Stomach (tissue), 9 donors: Measurements from ENCODE around the gene KAT7. TPM values are rescaled to one million over a fixed set of nuclear protein-coding genes. Genes with fewer than 3 reads are reported as not detected.
A peak's percentile ranks its signal among the peaks of the same experiment; 100 is the strongest.

Experiments
- DNase-seq, 2 donors: peaks; one replicate each; pipeline versions ENCODE4 v3.0.0 to v3.0.0-alpha.2; 2013 to 2019
- H3K27ac ChIP-seq, 5 donors: fragments of 200-600 bp in 4 of 5; sonication (generic) in 4 of 5; one replicate each; pipeline ENCODE4 v1.5.1; 2013 to 2019; ENCODE audit warnings: mild to moderate bottlenecking in 1 of 5, moderate library complexity in 1 of 5
- H3K27me3 ChIP-seq, 3 donors: fragments of 200-600 bp; sonication (generic); one replicate each; pipeline ENCODE4 v1.5.1; 2017 to 2019; ENCODE audit warnings: mixed run types in 1 of 3
- H3K36me3 ChIP-seq, 4 donors: fragments of 200-600 bp; sonication (generic); 1 replicate in 3 of 4; 2 replicates in 1 of 4; pipeline ENCODE4 v1.5.1; 2016 to 2019
- H3K4me1 ChIP-seq, 4 donors: fragments of 200-600 bp; sonication (generic); one replicate each; pipeline ENCODE4 v1.5.1; 2016 to 2019
- H3K4me3 ChIP-seq, 4 donors: fragments of 200-600 bp; sonication (generic) in 3 of 4; one replicate each; pipeline ENCODE4 v1.5.1; 2016 to 2019; ENCODE audit warnings: mild to moderate bottlenecking in 1 of 4
- H3K9me3 ChIP-seq, 4 donors: fragments of 200-600 bp; sonication (generic); one replicate each; pipeline ENCODE4 v1.5.1; 2016 to 2019
- EP300 ChIP-seq: sonication (generic); formaldehyde crosslinking; IDR thresholded peaks from one replicate; pipeline ENCODE4 v1.6.1; 2017; ENCODE audit warnings: antibody characterized with exemption
- POLR2A ChIP-seq, 4 donors: fragments of 450-650 bp; IDR thresholded peaks; one replicate each; pipeline ENCODE4 v1.6.1; 2016; ENCODE audit warnings: antibody characterized with exemption in 4 of 4, control low read depth in 2 of 4, mild to moderate bottlenecking in 1 of 4, moderate library complexity in 1 of 4
- POLR2AphosphoS5 ChIP-seq, 3 donors: sonication (generic); formaldehyde crosslinking; IDR thresholded peaks; one replicate each; pipeline ENCODE4 v1.6.1; 2016; ENCODE audit warnings: antibody characterized with exemption in 3 of 3
- WGBS, 5 donors: extraction: QIAGEN DNeasy Blood & Tissue Kit in 3 of 5; methylation state at CpG; one replicate each; pipeline versions ENCODE4 v1.1.5 to v1.1.7; 2013 to 2018; 5-methylcytosine and 5-hydroxymethylcytosine counted together
- intact Hi-C: fragments of 100-400 bp; cut with DNase I; formaldehyde crosslinking; loops from one replicate; pipeline ENCODE4 v1.15.1; 2023; ENCODE audit warnings: low total_unique reads
- polyA plus RNA-seq, 3 donors: library from polyadenylated mRNA; stranded (reverse); fragments of 200-250 nt; gene quantifications; one replicate each; pipeline ENCODE4 v1.2.3, GENCODE V29; 2013
- total RNA-seq, 5 donors: library from RNA; depleted of rRNA; stranded (reverse); fragments of >200 nt; gene quantifications; one replicate each; pipeline versions ENCODE4 v1.1.0 to v1.2.3, GENCODE V29; 2014 to 2016
- TF ChIP-seq, protein P1 (sequence below), 7 experiments: fragments of 450-650 bp in 4 of 7; fragments of 200-600 bp in 3 of 7; sonication (generic) in 3 of 7; IDR thresholded peaks; one replicate each; pipeline ENCODE4 v1.5.1; 2016 to 2019; ENCODE audit warnings: antibody characterized with exemption in 7 of 7, control low read depth in 2 of 7, mild to moderate bottlenecking in 1 of 7
- donor health status: healthy with polysubstance abuse.
- donor health status: Bipolar disorder and iron deficiency.
- donor health status: healthy.

KAT7 gene
- total and polyA plus RNA-seq, 8 donors, result 5.0 to 92.4 (median 16.0) TPM

DNA sequence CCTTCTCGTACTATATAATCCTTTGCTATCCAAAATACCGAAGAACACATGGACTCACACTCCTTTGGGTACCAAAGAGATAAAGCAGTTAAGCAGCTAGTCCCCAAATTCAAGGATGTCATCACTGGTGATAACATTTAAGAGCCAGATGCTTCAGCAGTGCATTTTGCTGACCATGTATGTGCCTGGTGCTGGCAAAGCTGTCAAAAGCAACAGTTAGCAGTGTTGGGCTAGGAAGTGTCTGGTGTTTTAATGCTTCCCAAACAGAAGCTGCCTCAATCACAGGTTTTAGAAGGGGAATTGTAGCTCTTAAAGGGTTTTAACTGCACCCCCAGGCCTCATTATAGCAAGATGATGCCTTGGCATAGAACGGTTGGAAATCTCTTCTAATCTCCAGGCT lies 29.3 kb upstream of the KAT7 start:
- Histone ChIP-seq H3K9me3 (no peaks in the 10 kb centered on the region), H3K27ac (no peak overlapping the region), H3K4me3 (no peak overlapping the region), H3K36me3 (peaks cover 0 to 14% (median 8%) of the 10 kb centered on the region in 4 donors), H3K27me3 (no peaks in the 10 kb centered on the region), H3K4me1 (peaks cover 6 to 54% (median 35%) of the 10 kb centered on the region in 4 donors)
- WGBS, 5 donors, result 66 to 77% (median 74%) methylated on average over 3 of the region's 3 CpGs
- DNase-seq, result no peak
- intact Hi-C loops, result no loop called here
- TF ChIP-seq, protein P1, sequence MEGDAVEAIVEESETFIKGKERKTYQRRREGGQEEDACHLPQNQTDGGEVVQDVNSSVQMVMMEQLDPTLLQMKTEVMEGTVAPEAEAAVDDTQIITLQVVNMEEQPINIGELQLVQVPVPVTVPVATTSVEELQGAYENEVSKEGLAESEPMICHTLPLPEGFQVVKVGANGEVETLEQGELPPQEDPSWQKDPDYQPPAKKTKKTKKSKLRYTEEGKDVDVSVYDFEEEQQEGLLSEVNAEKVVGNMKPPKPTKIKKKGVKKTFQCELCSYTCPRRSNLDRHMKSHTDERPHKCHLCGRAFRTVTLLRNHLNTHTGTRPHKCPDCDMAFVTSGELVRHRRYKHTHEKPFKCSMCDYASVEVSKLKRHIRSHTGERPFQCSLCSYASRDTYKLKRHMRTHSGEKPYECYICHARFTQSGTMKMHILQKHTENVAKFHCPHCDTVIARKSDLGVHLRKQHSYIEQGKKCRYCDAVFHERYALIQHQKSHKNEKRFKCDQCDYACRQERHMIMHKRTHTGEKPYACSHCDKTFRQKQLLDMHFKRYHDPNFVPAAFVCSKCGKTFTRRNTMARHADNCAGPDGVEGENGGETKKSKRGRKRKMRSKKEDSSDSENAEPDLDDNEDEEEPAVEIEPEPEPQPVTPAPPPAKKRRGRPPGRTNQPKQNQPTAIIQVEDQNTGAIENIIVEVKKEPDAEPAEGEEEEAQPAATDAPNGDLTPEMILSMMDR (IDR thresholded peaks at IDR 0.05), result no peak
- TF ChIP-seq POLR2AphosphoS5 (IDR thresholded peaks at IDR 0.05) (no peak), POLR2A (IDR thresholded peaks at IDR 0.05) (no peak), EP300 (no peak)

DNA sequence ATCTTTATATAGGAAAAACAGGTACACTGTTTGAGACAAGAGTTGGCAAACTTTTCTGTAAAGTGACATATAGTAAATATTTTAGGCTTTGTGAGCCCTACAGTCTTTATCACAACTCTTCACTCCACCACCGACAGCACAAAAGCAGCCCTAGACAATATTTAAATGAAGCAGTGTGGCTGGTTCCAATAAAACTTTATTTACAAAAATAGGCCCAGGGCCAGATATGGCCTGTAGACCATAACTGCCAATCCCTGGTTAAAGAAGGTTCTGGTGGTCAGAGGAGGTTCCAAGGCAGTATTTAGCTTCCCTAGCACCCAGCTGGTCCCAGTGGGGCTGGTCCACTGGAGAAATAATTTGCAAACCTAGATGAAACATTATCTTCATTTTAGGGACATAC lies 28.2 kb upstream of the KAT7 start:
- H3K27me3 ChIP-seq, result no peaks in the 10 kb centered on the region
- H3K9me3 ChIP-seq, result no peaks in the 10 kb centered on the region
- 60 to 75% (median 69%) methylated on average over 1 of the region's 1 CpG for WGBS, 5 donors
- H3K36me3 ChIP-seq, result peaks cover 0 to 14% (median 8%) of the 10 kb centered on the region in 4 donors
- no peak overlapping the region for H3K27ac ChIP-seq
- TF ChIP-seq POLR2AphosphoS5 (IDR thresholded peaks at IDR 0.05), result no peak
- no peak for TF ChIP-seq EP300
- TF ChIP-seq, protein P1 (IDR thresholded peaks at IDR 0.05), result no peak
- TF ChIP-seq POLR2A (IDR thresholded peaks at IDR 0.05), result no peak
- H3K4me3 ChIP-seq, result no peak overlapping the region
- peaks cover 10 to 58% (median 37%) of the 10 kb centered on the region in 4 donors for H3K4me1 ChIP-seq
- DNase-seq, result no peak
- intact Hi-C loops, result loop anchor here (10.0 kb wide), 2 partner anchors 45 to 185 kb away; partner anchors contain the start of gene NXPH3

DNA sequence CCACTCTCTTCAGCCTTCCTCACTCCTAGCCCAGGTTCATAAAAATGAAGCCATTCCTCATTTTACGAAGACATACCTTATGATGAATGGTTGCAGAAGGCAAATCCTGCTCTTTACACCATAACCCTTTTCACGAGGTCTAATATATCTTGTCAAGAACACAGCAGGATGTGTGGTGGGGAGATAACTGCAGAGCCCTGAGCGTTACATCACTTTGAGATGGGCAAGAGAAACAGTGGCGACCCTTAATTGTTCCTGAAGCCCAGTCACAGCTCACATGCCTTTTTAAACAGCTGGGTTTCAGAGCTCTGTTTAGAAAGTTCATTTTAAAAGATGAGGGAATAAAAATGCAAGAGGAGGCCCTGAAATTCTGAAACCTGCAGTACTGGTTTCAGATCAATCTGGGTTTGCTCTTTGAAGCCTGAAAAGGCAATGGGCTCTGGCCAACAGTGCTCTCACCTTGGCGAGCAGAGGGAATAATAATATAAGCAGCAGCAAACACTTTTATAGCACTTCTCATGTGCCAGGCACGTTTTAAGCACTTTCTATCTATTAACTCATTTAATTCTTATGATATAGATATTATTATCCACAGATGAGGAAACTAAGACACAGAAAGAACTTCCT lies 27.4 kb upstream of the KAT7 start:
- Histone ChIP-seq H3K27ac (no peak overlapping the region), H3K9me3 (no peaks in the 10 kb centered on the region), H3K4me3 (no peak overlapping the region), H3K36me3 (peaks cover 0 to 14% (median 8%) of the 10 kb centered on the region in 4 donors), H3K27me3 (no peaks in the 10 kb centered on the region), H3K4me1 (peaks cover 10 to 60% (median 37%) of the 10 kb centered on the region in 4 donors)
- intact Hi-C loops, result loop anchor here (10.0 kb wide), 2 partner anchors 46 to 186 kb away; partner anchors contain the start of gene NXPH3
- TF ChIP-seq POLR2AphosphoS5 (IDR thresholded peaks at IDR 0.05) (no peak), POLR2A (IDR thresholded peaks at IDR 0.05) (no peak), EP300 (no peak)
- TF ChIP-seq, protein P1 (IDR thresholded peaks at IDR 0.05), result no peak
- no peak for DNase-seq
- WGBS, 5 donors, result 54 to 65% (median 63%) methylated on average over 6 of the region's 6 CpGs

DNA sequence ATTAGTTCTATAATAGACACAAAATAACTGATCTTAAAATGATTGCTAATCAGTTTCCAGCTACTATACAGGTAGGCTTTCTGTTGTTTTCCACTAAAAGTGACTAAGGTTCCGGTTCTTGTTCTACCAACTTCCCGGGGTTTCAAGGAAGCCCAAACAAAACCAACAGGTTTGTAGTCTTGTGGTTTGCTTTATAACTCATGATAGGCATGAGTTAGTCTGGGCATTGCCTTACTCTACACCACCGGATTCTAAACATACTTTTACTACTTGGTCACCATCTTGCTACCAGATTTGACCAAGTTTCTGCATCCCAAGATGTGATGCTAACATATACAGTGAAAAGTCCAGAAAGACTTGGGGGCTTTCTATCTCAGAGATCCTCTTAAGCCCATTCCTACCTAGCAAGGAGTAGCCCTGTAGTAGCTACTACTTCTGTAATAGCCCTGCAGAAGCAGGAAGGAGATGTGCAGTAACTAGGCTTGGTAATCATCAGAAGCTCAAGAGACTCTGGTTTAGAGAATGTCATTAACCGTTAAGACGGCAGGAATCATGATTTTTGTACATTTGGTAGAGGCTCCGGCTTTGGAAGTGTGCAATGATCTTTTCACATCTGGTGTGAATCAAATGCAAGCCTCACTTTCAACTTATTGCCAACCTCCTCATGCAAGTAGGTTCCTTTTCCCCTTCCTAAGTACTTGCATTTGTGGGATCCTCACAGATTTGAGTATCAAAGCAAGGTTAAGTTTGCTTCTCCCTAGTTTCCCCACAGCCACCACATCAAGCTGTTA lies 26.1 kb upstream of the KAT7 start:
- peak overlapping the region; percentile 83 to 99 (median 88) for H3K4me3 ChIP-seq
- 57 to 68% (median 62%) methylated on average over 6 of the region's 6 CpGs for WGBS, 5 donors
- no peaks in the 10 kb centered on the region for H3K9me3 ChIP-seq
- H3K27me3 ChIP-seq, result no peaks in the 10 kb centered on the region
- no peak for DNase-seq
- H3K36me3 ChIP-seq, result peaks cover 0 to 12% (median 8%) of the 10 kb centered on the region in 4 donors
- H3K4me1 ChIP-seq, result peaks cover 10 to 48% (median 32%) of the 10 kb centered on the region in 4 donors
- H3K27ac ChIP-seq, result peak overlapping the region in 2 of 5 donors; percentile 83 to 87
- intact Hi-C loops, result loop anchor here (10.0 kb wide), 2 partner anchors 48 to 188 kb away; partner anchors contain the start of gene NXPH3
- TF ChIP-seq, protein P1 (IDR thresholded peaks at IDR 0.05), result no peak
- no peak for TF ChIP-seq POLR2AphosphoS5 (IDR thresholded peaks at IDR 0.05)
- no peak for TF ChIP-seq EP300
- no peak for TF ChIP-seq POLR2A (IDR thresholded peaks at IDR 0.05)
